SH-SY5Y (cell line): ENCODE data around the gene NEDD4L.

ENCODE experiments used
- GATA2 ChIP-seq: IDR thresholded peaks from 2 replicates; pipeline ENCODE4 v1.6.1; 2011; ENCODE audit warnings: mild to moderate bottlenecking, low read depth, low read length
- GATA3 ChIP-seq: IDR thresholded peaks from 2 replicates; pipeline ENCODE4 v1.6.1; 2011; ENCODE audit warnings: low read depth, mild to moderate bottlenecking, low read length, moderate library complexity

- TF ChIP-seq GATA2 (no peak), GATA3 (no peak)
Measured at GRCh38 chr18:58208207-58208932, 164.3 kb downstream of the NEDD4L start.
